ENCODE measurements around the gene HBS1L.

GRCh38 chr6:135033238-135033637, 21.4 kb downstream of the HBS1L start:
- no peak for TF ChIP-seq ATF3 (IDR thresholded peaks at IDR 0.05; ENCODE audit: borderline replicate concordance, extremely low read depth, low read depth, low read length)
- TF ChIP-seq REST (IDR thresholded peaks at IDR 0.05; ENCODE audit: low read depth, low read length) = no peak
- no peak for TF ChIP-seq RBBP5 (conservative IDR thresholded peaks at IDR 0.05)
- TF ChIP-seq SRF (IDR thresholded peaks at IDR 0.05; ENCODE audit: low read depth in 2 of 2, low read length in 2 of 2) = no peak
- no peak for TF ChIP-seq CTCF (IDR thresholded peaks at IDR 0.05 in 2 of 3, conservative IDR thresholded peaks at IDR 0.05 in 1 of 3; ENCODE audit: control insufficient read depth in 2 of 3, extremely low read depth in 1 of 3, insufficient read depth in 1 of 3, low read depth in 3 of 3, low read length in 3 of 3)
- TF ChIP-seq E4F1 (IDR thresholded peaks at IDR 0.05; ENCODE audit: borderline replicate concordance, partially characterized antibody) = no peak

All from GM12878 (cell line).